AG09309 (cell line): ENCODE measurements around the gene ZNF831.

Experiments used
- DNase-seq: peaks from one replicate; pipeline ENCODE4 v3.0.0-alpha.2; 2010; ENCODE audit warnings: low read depth
- H3K4me3 ChIP-seq: 2 replicates; pipeline ENCODE4 v1.5.1; 2011; ENCODE audit warnings: mild to moderate bottlenecking, low read depth, low read length, moderate library complexity; ENCODE audit not compliant: control insufficient read depth
- CTCF ChIP-seq: IDR thresholded peaks from 2 replicates; pipeline ENCODE4 v1.5.1; 2011; ENCODE audit warnings: mild to moderate bottlenecking, low read depth, low read length, inconsistent platforms; ENCODE audit not compliant: insufficient read depth, control insufficient read depth; ENCODE audit errors: missing control alignments

Gene ZNF831

GRCh38 chr20:59177266-59178250, 13.9 kb downstream of the ZNF831 start:
- H3K4me3 ChIP-seq, result no peak overlapping the region
- no peak for DNase-seq
- TF ChIP-seq CTCF, result no peak

GRCh38 chr20:59178983-59179595, 15.5 kb downstream of the ZNF831 start:
- H3K4me3 ChIP-seq, result no peak overlapping the region
- no peak for DNase-seq
- no peak for TF ChIP-seq CTCF

- no peak for DNase-seq
Measured at GRCh38 chr20:59179988-59180387, 16.4 kb downstream of the ZNF831 start.

GRCh38 chr20:59181936-59182335, 18.3 kb downstream of the ZNF831 start:
- H3K4me3 ChIP-seq, result no peak overlapping the region
- no peak for TF ChIP-seq CTCF
- DNase-seq, result no peak

More at GRCh38 chr20:59179988-59180387, 16.4 kb downstream of the ZNF831 start:
- TF ChIP-seq CTCF, result no peak
- no peak overlapping the region for H3K4me3 ChIP-seq

GRCh38 chr20:59182401-59183044, 18.9 kb downstream of the ZNF831 start:
- TF ChIP-seq CTCF, result no peak
- no peak overlapping the region for H3K4me3 ChIP-seq
- no peak for DNase-seq

GRCh38 chr20:59183751-59184150, 20.1 kb downstream of the ZNF831 start:
- no peak overlapping the region for H3K4me3 ChIP-seq
- DNase-seq, result no peak
- no peak for TF ChIP-seq CTCF
